HEK293T (cell line): ENCODE data around the gene SINHCAF.

Source experiments
- ARNT ChIP-seq: fragments of 450-650 bp; IDR thresholded peaks from 2 replicates; pipeline ENCODE4 v1.6.1; 2017; ENCODE audit warnings: mild to moderate bottlenecking
- ELF4 ChIP-seq: fragments of 450-650 bp; IDR thresholded peaks from 2 replicates; pipeline ENCODE4 v1.6.1; 2017; ENCODE audit warnings: antibody characterized with exemption
- HDGF ChIP-seq: fragments of 450-650 bp; IDR thresholded peaks from 2 replicates; pipeline ENCODE4 v1.6.1; 2017; ENCODE audit warnings: antibody characterized with exemption, borderline replicate concordance
- L3MBTL2 ChIP-seq: fragments of 450-650 bp; conservative IDR thresholded peaks from 2 replicates; pipeline ENCODE4 v1.6.1; 2016; ENCODE audit warnings: mild to moderate bottlenecking
- NFRKB ChIP-seq: fragments of 450-650 bp; IDR thresholded peaks from 2 replicates; pipeline ENCODE4 v1.6.1; 2016; ENCODE audit warnings: mild to moderate bottlenecking, moderate library complexity
- TARDBP ChIP-seq: fragments of 450-650 bp; IDR thresholded peaks from 2 replicates; pipeline ENCODE4 v1.6.1; 2016
- ZNF384 ChIP-seq: fragments of 450-650 bp; IDR thresholded peaks from 2 replicates; pipeline ENCODE4 v1.6.1; 2016

- TF ChIP-seq ZNF384 = no peak
- no peak for TF ChIP-seq HDGF
- TF ChIP-seq TARDBP = no peak
- TF ChIP-seq ARNT = no peak
- TF ChIP-seq L3MBTL2 = no peak
- TF ChIP-seq ELF4 = no peak
- TF ChIP-seq NFRKB = no peak
These were observed 25.6 kb downstream of the SINHCAF start for GRCh38 chr12:31300341-31300740.
